Uterus (tissue), 4 donors: Measurements from ENCODE around the gene RBM10. TPM values are rescaled to one million over a fixed set of nuclear protein-coding genes. Genes with fewer than 3 reads are reported as not detected.

ENCODE experiments used
- DNase-seq, 2 donors: peaks; one replicate each; pipeline ENCODE4 v3.0.0-alpha.2; 2019 to 2020
- H3K27ac ChIP-seq, 2 donors: fragments of 200-600 bp; sonication (generic); 1 replicate in 1 of 2; 2 replicates in 1 of 2; pipeline ENCODE4 v1.5.1; 2016 to 2018
- H3K27me3 ChIP-seq, 2 donors: fragments of 200-600 bp; sonication (generic); one replicate each; pipeline ENCODE4 v1.5.1; 2018 to 2019; ENCODE audit warnings: control low read depth in 1 of 2
- H3K36me3 ChIP-seq, 2 donors: fragments of 200-600 bp; sonication (generic); one replicate each; pipeline ENCODE4 v1.5.1; 2019; ENCODE audit warnings: control low read depth in 1 of 2
- H3K4me1 ChIP-seq, 2 donors: fragments of 200-600 bp; sonication (generic); one replicate each; pipeline ENCODE4 v1.5.1; 2018 to 2019; ENCODE audit warnings: control low read depth in 1 of 2
- H3K4me3 ChIP-seq, 2 donors: fragments of 200-600 bp; sonication (generic); 1 replicate in 1 of 2; 2 replicates in 1 of 2; pipeline ENCODE4 v1.5.1; 2018 to 2019; ENCODE audit warnings: mild to moderate bottlenecking in 1 of 2
- H3K9me3 ChIP-seq, 2 donors: fragments of 200-600 bp; sonication (generic); one replicate each; pipeline ENCODE4 v1.5.1; 2019; ENCODE audit warnings: control low read depth in 1 of 2
- CTCF ChIP-seq, 4 experiments: fragments of 200-600 bp in 2 of 4; fragments of 450-650 bp in 2 of 4; sonication (generic) in 2 of 4; IDR thresholded peaks; one replicate each; pipeline ENCODE4 v1.5.1; 2016 to 2019; ENCODE audit warnings: antibody characterized with exemption in 4 of 4, mild to moderate bottlenecking in 2 of 4, moderate library complexity in 1 of 4
- POLR2A ChIP-seq, 2 donors: fragments of 450-650 bp; IDR thresholded peaks; one replicate each; pipeline ENCODE4 v1.6.1; 2016; ENCODE audit warnings: antibody characterized with exemption in 2 of 2, mild to moderate bottlenecking in 1 of 2, moderate library complexity in 1 of 2
- intact Hi-C: fragments of 100-400 bp; cut with DNase I; formaldehyde crosslinking; loops from one replicate; pipeline ENCODE4 v1.15.1; 2023; ENCODE audit warnings: low total_unique reads
- total RNA-seq, 4 donors: library from RNA; depleted of rRNA in 3 of 4; stranded (reverse); fragments of >200 nt in 3 of 4; gene quantifications; one replicate each; pipeline versions ENCODE4 v1.1.0 to v1.2.4, GENCODE V29; 2014 to 2023
- donor health status: DM: yes; HTN: yes; CAD: no.

Gene RBM10
- total RNA-seq, 4 donors from 2014 or later, result 4.4 to 45.4 (median 22.3) TPM

- Histone ChIP-seq H3K36me3 (no peaks in the 10 kb centered on the region), H3K9me3 (no peaks in the 10 kb centered on the region), H3K4me3 (no peak overlapping the region), H3K27me3 (no peaks in the 10 kb centered on the region), H3K27ac (no peak overlapping the region), H3K4me1 (no peaks in the 10 kb centered on the region)
- TF ChIP-seq POLR2A (IDR thresholded peaks at IDR 0.05), result no peak
- no peak for TF ChIP-seq CTCF (IDR thresholded peaks at IDR 0.05)
- no peak for DNase-seq
- intact Hi-C loops, result no loop called here
Observed at GRCh38 chrX:47184486-47184885, 39.5 kb downstream of the RBM10 start.

- no peak for DNase-seq
- Histone ChIP-seq H3K4me3 (no peak overlapping the region), H3K27ac (no peak overlapping the region), H3K9me3 (no peaks in the 10 kb centered on the region), H3K27me3 (no peaks in the 10 kb centered on the region), H3K36me3 (no peaks in the 10 kb centered on the region), H3K4me1 (no peaks in the 10 kb centered on the region)
- intact Hi-C loops, result no loop called here
- no peak for TF ChIP-seq POLR2A (IDR thresholded peaks at IDR 0.05)
- no peak for TF ChIP-seq CTCF (IDR thresholded peaks at IDR 0.05)
Observed at GRCh38 chrX:47185241-47185640, 40.2 kb downstream of the RBM10 start.

- no peak for DNase-seq
- H3K9me3 ChIP-seq, result no peaks in the 10 kb centered on the region
- H3K27me3 ChIP-seq, result no peaks in the 10 kb centered on the region
- H3K4me1 ChIP-seq, result no peaks in the 10 kb centered on the region
- TF ChIP-seq POLR2A (IDR thresholded peaks at IDR 0.05) (no peak), CTCF (IDR thresholded peaks at IDR 0.05) (no peak)
- no peak overlapping the region for H3K4me3 ChIP-seq
- no peak overlapping the region for H3K27ac ChIP-seq
- no peaks in the 10 kb centered on the region for H3K36me3 ChIP-seq
- intact Hi-C loops, result no loop called here
Observed at GRCh38 chrX:47186096-47186740, 41.2 kb downstream of the RBM10 start.

GRCh38 chrX:47187106-47187677 is 42.2 kb downstream of the RBM10 start:
- no peaks in the 10 kb centered on the region for H3K27me3 ChIP-seq
- DNase-seq, result no peak
- H3K4me1 ChIP-seq, result no peaks in the 10 kb centered on the region
- no peaks in the 10 kb centered on the region for H3K36me3 ChIP-seq
- H3K4me3 ChIP-seq, result no peak overlapping the region
- intact Hi-C loops, result no loop called here
- H3K9me3 ChIP-seq, result no peaks in the 10 kb centered on the region
- TF ChIP-seq CTCF (IDR thresholded peaks at IDR 0.05), result no peak
- no peak overlapping the region for H3K27ac ChIP-seq

GRCh38 chrX:47189906-47190305 is 44.9 kb downstream of the RBM10 start:
- H3K9me3 ChIP-seq, result no peaks in the 10 kb centered on the region
- H3K4me1 ChIP-seq, result peaks cover 0 to 5% of the 10 kb centered on the region in 2 donors
- no peak overlapping the region for H3K4me3 ChIP-seq
- DNase-seq, result no peak
- no peaks in the 10 kb centered on the region for H3K27me3 ChIP-seq
- no peaks in the 10 kb centered on the region for H3K36me3 ChIP-seq
- no peak for TF ChIP-seq CTCF (IDR thresholded peaks at IDR 0.05)
- TF ChIP-seq POLR2A (IDR thresholded peaks at IDR 0.05), result no peak
- intact Hi-C loops, result loop anchor here (10.0 kb wide), 1 partner anchor 195 kb away; no protein-coding TSS in a partner anchor
- no peak overlapping the region for H3K27ac ChIP-seq
